Measurements from ENCODE around the gene FGD2.

DNA sequence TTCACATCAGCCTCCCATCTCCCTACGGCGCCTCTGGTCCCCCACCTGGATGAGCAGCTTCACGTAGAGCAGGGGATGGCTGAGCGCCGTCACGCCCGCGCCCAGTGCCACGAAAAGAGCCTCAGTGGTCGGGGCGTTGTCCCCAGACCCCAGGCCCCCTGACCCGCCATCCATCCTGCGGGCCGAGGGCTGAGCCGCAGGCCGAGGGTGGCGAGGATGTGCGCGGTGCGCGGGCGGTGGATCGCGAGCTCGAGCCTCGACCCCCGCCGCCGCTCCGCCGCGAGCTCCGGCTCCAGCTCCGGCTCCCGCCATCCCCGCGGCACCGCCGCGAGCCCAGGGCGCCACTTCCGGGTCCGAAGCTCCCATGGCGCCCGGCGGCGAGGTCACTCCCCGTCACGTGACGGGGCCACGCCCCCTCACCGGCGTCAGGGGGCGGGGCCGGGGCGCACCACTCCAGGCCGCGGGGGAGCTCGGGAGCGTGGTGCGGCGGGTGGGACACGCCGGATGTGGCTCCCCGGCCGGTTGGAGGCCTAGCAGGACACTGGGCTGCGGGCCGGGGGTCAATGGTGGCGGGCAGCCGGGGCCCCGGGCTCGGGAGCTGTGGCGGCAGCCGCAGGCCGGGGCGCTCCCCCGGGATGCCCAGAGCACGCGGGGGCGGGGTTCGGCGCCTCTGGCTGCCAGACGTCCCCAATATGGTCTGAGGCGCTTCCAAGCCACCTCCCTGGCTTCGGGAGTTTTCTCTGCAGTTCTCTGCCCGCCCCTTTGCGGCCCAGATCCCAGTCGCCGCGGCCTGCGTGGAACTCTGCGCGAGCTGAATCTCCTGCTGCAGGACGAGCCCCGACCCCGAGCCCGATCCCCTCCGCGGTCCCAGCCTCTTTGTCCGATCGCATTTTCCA lies 19.4 kb upstream of the FGD2 start, which contains the start of gene MTCH1:
- TF ChIP-seq EP300 (IDR thresholded peaks at IDR 0.05) (no peak), POLR2AphosphoS5 (IDR thresholded peaks at IDR 0.05) (peak; percentile 89 to 93 (median 92)), POLR2A (IDR thresholded peaks at IDR 0.05) (peak; percentile 76 to 78)
- TF ChIP-seq, protein P1, sequence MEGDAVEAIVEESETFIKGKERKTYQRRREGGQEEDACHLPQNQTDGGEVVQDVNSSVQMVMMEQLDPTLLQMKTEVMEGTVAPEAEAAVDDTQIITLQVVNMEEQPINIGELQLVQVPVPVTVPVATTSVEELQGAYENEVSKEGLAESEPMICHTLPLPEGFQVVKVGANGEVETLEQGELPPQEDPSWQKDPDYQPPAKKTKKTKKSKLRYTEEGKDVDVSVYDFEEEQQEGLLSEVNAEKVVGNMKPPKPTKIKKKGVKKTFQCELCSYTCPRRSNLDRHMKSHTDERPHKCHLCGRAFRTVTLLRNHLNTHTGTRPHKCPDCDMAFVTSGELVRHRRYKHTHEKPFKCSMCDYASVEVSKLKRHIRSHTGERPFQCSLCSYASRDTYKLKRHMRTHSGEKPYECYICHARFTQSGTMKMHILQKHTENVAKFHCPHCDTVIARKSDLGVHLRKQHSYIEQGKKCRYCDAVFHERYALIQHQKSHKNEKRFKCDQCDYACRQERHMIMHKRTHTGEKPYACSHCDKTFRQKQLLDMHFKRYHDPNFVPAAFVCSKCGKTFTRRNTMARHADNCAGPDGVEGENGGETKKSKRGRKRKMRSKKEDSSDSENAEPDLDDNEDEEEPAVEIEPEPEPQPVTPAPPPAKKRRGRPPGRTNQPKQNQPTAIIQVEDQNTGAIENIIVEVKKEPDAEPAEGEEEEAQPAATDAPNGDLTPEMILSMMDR (IDR thresholded peaks at IDR 0.05) = no peak
